HG03457 (cell line): ENCODE measurements around the gene YTHDF1.
"Not testable (repeated sequence)": the region's sequence is repeated elsewhere in the genome, so short reads cannot be mapped to it uniquely, and the experiment has no call there.

Experiments
- ATAC-seq: cut with Tn5 transposase; IDR thresholded peaks from one replicate; pipeline ENCODE4 v1.9.1; 2021; ENCODE audit warnings: moderate number of reproducible peaks; ENCODE audit not compliant: unreplicated experiment

Gene YTHDF1

DNA sequence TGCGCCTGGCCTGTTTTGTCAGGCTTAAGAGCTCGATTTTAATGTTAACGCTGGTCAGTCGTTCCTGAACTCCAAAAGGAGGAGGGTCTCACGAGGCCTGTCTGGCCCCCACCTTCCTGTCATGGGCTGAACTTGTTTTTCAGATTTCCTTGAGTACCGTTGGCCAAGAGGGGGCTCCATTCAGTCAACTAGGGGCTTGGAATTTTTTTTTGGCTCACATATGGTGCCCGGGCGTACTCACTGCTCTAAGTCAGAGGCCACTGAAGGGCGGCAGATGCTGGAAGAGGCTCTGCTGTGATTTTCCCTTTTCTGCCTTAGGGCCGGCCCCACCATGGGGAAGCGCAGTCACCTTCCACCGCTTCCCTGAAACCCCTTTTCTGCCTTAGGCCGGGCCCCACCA lies 12.9 kb upstream of the YTHDF1 start:
- no peak for ATAC-seq

DNA sequence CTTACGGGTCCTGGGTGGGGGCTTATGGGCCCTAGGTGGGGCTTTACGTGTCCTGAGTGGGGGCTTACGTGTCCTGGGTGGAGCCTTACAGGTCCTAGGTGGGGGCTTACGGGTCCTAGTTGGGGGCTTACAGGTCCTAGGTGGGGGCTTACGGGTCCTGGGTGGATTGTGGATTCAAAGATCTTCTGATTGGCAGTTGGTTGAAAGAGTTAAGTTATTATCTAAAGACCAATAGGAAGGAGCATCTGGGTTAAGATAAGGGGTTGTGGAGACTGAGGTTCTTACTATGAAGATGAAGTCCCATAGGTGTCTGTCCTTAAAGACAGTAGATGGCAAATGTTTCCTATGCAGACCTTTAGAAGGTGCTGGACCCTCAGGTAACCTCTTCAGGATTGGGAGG lies 11.3 kb upstream of the YTHDF1 start:
- ATAC-seq = no peak

DNA sequence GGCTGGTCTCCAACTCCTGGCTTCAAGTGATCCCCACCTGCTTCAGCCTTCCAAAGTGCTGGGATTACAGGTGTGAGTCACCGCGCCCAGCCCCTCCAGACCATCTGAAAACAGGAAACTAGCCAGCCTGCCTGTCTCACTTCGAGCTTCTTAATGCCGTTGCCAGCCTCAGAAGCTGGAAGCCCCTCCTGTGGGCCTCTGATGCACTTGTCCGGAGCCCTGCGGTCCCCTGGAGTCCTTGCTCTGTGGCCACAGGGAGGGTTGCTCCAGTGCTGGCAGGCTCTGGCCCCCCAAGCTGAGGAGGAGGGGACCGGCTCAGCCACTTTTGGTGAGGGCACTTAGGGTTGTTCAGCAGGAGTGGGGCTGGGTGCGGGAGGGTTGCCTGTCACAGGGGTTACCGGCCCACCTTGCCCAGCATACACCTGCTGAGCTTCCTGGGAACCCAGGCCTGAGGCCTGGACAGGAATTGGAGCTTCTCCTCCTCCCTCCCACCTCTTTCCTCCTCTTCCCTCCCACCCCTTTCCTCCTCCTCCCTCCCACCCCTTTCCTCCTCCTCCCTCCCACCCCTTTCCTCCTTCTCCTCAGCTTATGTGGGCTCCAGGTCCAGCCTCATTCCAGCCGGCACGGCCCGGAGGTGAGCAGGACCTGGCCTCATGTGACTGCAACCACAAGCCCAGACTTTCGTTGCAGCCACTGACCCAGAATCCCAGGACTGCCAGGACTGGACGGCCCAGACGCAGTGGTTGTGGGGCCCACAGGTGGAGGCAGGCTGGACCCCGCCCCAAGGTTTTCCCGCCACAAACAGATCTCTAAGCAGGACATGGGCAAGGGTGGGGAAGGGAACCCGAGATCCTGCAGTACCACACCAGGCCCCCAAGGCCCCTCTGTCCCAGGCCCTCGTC lies 10.4 kb upstream of the YTHDF1 start:
- ATAC-seq = no peak

DNA sequence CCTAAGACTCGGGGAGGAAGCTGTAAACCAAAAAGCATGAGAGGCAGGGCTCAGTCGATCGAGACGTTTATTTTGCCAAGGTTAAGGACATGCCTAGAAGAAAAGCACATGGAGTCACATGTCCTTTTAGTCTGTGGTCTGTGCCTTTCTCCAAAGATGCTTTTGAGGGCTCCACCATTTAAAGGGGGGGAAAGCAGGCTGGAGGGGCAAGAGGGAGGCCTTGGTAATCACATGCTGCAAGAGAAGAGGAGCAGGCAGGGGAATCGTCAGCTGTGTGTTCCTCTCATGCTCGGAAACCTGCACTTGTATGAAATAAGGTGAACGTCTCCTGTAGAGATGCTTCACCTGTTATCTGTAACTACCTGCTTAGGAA lies 9.1 kb upstream of the YTHDF1 start:
- ATAC-seq = no peak

DNA sequence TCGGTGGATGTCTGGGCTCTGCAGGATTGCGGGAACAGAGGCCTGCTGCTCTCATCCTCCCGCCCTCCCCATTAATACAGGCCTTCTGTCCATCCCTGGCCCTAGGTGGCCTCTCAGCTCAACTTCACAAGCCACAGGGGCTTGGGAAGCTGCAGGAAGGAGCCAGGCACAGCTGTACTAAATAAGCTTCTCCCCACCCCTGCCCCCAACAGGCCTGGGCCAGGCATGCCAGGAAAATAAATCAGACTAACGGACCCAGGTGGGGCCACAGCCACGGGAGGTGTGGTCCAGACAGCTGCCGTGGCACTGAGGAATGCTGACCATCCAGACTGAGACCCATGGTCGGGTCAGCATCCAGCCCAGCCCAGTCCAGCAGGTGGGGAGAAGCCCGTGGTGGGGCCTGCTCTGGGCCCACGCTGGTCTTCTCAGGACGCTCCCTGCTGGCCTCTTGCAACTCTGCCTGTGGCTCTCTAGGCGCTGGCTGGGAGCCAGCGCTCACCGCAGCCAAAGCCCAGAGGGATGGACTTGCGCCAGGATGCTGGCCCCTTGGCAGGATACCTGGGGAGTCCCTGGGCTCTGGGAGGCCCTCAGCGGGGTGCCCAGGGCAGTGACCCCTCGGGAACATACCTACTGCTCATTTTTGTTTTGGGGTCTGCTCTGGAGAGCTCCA lies 8.6 kb upstream of the YTHDF1 start:
- no peak for ATAC-seq

DNA sequence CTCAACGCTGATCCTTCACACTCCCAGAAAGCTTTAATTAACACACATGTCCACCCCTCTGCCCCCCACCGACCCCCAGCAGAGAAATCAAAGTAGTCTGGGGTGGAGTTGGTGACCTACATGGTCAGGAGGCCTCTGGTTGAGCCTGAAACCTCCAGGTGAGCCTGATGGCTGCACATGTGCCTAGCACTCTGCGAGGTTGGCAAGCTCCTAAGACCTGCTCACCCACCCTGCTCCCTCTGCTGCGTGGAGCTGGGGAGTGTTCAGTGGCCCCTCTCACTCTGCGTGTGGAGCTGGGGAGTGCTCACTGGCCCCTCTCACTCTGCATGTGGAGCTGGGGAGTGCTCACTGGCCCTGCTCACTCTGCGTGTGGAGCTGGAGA lies 7.9 kb upstream of the YTHDF1 start:
- no peak for ATAC-seq

DNA sequence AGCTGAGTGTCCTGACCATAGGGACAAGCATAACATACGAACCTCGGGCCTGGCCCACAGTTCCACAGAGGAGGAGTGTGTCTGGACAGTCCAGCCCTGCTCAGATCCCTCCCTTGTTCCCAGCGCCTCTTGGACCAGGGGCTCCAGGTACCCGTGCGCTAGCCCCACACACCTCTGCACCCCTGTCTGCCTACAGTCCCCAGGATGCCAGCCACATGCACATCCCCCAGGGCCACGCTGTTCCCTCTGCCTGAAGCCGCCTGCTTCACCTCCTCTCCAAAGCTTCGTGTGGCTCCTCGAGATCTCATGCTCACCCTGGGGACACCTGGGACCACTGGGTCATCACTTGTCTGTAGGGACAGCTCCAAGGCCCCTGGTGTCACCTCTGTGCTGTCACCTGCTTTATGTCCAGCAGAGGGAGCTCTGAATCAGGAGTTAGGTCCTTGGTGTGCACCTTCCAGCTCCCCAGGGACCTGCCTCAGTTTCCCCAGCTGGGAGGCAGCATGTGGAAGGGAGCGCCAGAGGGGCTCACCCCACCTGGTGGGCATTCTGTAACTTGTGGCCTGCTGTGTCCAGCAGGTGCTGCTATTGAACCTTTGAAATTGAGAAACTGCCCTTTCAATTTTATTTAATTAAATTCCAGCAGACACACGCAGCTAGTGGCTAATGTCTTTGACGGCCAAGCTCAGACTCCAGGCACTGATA lies 7.3 kb upstream of the YTHDF1 start:
- ATAC-seq = no peak

DNA sequence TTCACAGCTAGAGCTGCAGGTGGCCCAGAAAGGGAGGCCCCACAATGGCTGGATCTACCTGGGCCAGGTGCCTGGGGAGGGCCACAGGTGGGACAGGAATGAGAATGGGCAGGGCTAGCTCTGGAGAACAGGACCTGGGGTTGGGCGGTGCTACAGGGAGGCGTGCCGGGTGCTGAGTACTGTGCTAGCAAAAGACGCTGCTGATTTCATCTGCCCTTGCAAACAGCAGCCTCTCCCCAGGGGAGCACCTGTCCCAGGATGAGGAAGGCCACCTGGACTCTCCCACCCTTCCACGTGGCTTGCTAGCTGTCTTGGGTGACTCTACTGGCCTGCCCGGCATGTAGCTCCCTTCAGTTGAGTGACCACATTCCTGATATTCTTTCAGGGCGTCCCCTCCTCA lies 6.6 kb upstream of the YTHDF1 start:
- ATAC-seq = no peak

DNA sequence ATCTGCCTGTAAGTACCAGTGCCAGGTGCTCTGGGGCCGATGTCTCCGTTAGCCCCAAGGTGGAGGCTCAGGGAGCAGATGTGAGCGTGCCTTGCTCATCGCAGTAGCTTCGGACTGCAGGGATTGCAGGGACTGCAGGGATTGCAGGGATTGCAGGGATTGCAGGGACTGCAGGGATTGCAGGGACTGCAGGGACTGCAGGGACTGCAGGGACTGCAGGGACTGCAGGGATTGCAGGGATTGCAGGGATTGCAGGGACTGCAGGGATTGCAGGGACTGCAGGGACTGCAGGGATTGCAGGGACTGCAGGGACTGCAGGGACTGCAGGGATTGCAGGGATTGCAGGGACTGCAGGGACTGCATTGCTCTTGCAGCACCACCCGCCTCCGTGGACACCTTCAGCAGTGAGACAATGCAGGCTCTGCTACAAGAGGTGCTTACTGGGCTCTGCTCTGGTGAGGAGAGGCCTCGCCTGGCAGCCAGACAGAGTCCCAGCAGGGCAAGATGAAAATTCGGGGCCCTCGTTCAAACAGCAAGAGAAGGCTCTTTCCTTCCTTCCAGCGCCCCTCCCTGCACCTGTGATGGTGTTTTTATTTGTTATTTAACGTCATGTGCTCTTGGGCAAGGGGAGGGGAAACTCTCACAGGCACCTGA lies 5.6 kb upstream of the YTHDF1 start:
- not testable (repeated sequence) for ATAC-seq

DNA sequence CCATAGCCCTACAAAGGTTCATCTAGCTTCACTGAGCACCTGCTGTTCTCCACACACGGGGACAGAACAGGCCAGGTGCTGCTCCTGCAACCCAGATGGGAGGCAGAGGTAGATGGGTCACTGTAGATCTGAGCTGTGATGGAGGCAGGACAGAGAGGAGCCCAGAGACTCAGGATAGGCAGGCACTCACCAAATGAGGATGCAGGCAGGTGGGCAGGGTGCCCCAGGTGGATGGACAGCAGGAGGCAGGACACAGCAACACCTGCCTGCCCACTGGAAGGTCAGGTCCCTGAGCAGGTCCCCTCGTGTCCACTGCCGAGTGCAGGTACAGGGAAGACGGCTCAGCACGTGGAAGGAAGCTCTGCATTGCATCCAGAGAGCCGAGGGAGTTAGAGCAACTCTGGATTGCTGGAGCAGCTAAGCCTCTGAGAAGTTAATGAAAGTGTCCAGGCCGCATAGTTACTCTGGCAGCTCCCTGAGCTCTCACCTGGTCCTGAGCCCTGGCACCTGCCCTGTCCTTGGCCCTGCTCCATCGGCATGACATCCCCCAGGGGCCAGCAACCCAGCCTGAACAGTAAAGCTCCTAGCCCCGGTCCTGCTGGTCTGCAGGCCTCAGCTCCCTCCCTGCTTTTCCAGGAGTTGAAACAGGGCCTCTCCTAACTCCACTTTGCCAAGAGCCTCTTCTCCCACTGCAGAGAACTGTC lies 4.9 kb upstream of the YTHDF1 start:
- no peak for ATAC-seq

DNA sequence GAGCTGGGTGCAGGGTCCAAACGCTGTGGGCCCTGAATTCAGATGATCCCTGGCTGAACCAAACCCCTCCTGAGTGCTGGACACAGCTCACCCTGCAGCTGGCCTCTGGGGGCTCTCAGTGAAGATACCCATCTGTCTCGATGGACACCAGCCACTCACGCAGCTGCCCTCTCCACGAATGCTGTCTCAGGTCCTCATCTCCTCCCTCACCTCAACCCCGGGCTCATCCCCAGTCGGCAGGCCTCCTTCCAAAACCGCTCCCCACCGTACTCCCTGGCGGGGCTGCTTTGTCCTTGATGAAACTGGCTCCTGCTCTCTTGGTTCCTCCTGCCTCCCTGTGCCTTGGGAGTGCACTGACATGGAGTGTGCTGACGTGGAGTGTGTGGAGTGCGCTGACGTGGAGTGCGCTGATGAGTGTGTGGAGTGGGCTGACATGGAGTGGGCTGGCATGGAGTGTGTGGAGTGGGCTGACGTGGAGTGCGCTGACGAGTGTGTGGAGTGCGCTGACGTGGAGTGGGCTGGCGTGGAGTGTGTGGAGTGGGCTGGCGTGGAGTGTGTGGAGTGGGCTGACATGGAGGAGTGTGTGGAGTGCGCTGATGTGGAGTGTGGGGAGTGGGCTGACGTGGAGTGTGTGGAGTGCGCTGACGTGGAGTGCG lies 4.1 kb upstream of the YTHDF1 start:
- ATAC-seq = no peak

DNA sequence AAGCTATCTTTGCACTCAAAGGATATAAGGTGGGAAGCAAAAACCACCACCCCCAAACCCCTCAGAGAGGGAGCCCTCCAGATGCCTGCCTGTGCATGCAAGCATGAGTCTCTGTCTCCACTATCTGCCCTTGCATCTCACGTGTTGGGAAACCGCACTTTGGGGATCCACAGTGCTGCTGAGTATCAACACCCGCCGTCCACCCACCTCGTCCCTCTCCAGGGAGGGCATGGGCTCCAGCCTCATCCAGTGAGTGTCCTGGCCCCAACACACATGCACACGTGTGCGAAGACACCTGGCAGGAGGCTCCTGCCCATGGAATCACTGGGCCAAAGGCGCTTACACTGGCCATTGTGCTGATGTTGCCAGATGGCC lies 3.5 kb upstream of the YTHDF1 start:
- no peak for ATAC-seq

DNA sequence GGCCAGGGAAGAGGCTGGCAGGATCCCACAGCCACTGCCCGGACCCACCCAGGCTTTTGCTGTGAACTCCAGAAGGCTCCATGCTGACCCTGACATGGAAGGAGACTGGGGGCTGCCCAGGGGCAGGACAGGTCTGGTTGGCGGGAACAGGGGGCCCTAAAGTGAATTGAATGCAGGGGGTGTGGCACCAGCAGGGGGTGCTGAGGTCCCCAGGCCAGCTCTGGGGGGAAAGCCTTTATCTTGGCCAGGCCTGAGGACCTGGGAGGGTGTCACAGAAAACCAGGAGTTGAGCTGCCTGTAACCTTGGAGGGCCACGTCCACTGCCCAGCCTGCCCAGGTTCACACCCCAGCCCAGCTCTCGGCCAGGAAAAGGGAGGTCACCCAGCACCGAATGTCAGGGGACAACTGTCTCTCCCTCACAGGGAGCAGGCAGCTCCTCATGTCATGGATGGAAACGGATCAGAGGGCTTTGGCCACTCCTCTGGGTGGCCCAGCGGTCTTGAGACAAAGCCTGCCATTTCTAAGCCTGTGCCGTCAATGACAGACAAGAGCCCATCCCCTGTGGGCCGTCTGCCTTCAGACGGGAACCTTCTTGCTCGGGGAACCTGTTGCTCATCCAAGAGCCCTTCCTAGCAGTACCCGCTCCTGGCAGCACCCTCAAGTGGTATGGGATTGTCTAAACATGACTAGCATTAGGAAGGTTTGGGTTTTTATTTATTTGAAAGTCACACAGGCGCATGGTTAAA lies 2.9 kb upstream of the YTHDF1 start:
- ATAC-seq = no peak

DNA sequence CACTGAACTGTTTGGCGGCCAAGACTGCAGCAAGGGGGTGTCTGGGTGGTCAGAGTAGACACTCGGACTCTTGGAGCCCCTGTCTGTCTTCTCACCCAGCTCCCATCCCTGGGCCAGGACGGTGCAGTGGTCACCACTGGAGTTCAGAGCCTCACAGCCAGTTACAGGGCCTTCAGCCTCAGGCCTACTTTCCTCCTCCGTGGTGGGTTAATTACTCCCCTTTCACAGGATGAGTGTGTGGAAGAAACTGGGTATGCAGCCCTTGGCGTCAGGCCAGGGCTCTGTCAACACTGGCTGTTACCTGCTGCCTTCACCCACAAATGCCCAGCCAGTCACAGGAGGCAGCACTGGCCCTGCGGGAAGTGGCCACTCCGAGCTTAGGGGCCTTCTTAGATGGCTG lies 1.8 kb upstream of the YTHDF1 start:
- no peak for ATAC-seq

DNA sequence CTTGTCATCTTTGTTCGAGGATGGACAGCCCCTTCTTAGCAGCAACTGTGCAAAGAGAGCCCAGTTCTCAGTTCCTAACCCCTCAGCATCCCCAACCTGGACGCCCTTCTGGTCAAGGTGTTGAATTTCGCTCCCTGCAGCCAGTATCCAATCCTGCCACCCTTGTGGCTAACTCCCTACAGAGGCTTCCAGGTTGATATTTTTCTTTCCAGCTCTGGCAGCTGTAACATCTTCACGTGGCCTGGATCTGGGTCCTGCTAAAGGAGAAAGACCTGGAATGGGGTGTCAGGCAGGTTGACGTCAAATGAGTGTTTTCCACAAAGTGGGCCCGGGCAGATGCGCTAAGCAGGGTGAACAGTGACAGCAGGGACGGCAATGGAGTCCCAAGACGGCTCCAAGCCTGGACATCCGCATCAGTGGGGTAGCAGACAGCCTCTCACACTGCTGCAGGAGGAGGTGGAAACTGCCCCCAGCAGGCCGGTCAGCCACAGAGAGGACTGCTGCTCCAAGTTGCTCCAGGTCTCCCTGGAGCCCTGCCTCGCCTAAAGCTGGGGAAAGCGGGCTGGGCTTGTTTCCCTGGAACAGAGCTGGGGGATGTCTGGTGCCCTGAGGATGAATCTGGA lies 1.0 kb upstream of the YTHDF1 start:
- no peak for ATAC-seq

DNA sequence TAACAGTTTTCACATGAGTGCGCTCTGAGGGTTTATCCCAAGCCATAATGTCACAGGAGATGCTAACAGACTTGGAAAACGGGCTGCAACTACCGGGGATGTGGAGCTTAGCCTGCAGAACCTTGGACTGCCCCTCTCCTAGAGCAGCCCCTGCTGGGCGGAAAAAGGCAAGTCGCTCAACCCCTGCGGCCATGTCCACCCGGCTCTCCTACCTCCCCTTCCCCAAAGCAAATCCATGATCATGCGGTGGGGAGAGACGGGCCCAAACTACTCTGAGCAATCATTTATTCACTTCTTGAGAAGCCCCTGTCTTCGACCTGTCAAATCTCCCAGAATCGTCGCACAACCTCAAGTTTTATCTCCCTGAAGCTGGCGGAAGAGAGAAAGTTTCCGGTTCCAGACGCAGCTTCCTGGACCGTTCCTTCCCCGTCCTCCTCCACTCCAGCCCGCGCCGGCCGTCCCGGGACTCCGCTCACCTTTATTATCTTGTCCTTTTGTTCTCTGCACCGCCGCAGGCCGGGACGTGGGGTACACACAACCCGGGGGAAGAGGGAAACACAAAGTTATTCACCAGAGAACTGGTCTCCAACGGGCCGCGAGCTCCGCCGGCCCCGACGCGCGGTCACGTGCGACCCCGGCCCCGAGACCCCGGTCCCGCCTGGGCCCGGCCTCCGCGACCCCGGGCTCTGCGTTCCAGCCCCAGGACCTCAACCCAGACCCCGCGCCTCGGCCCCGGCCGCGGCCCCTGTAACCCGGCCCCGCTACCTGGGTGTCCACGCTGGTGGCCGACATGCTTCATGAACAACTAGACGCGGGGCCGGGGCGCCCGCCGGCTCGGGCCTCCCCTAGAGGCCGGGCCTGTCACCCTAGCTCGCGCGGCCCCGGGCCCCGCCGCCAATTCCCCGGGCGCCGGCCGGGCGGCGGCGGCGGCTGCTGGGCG lies 560 bp downstream of the YTHDF1 start:
- ATAC-seq = no peak

DNA sequence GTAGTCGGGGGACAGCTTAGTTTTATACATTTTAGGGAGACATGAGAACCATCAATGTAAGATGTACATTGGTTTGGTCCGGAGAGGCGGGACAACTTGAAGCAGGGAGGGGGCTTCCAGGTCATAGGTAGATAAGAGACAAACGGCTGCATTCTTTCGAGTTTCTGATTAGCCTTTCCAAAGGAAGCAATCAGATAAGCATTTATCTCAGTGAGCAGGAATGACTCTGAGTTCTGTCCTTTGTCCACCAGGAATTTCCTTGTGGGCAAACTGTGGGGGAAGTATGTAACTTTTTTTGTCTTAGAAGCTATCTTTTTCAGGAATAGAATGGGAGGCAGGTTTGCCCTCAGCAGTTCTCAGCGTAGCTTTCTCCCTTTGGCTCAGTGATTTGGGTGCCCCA lies 1.4 kb downstream of the YTHDF1 start:
- ATAC-seq = no peak

DNA sequence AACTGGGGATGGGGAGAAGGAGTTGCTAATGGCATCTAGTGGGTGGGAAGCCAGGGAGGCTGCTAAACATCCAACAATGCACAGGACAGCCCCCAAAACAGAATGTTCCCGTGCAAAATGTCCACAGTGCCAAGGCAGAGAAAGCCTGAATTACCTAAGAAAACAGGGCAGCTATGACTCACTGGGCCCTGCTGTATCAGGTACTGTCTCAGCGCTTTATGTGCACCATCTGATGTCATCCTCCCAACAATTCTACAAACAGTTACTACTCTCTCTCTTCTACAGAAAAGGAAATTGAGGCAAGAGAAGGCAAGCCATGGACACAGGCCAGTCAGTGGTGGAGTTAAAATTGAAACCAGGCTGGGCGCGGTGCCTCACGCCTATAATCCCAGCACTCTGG lies 3.1 kb downstream of the YTHDF1 start:
- no peak for ATAC-seq
